Sigmoid colon (tissue), 7 donors: Measurements from ENCODE around the gene VDR. TPM values are rescaled to one million over a fixed set of nuclear protein-coding genes. Genes with fewer than 3 reads are reported as not detected.

Experiments used
- DNase-seq: peaks from one replicate; pipeline ENCODE4 v3.0.0-alpha.2; 2019
- H3K27ac ChIP-seq, 4 donors: fragments of 200-600 bp; sonication (generic); one replicate each; pipeline ENCODE4 v1.5.1; 2016 to 2019; ENCODE audit warnings: mild to moderate bottlenecking in 1 of 4
- H3K27me3 ChIP-seq, 3 donors: fragments of 200-600 bp; sonication (generic); one replicate each; pipeline ENCODE4 v1.5.1; 2019; ENCODE audit warnings: mild to moderate bottlenecking in 1 of 3
- H3K36me3 ChIP-seq, 4 donors: fragments of 200-600 bp; sonication (generic); one replicate each; pipeline ENCODE4 v1.5.1; 2016 to 2019
- H3K4me1 ChIP-seq, 4 donors: fragments of 200-600 bp; sonication (generic); one replicate each; pipeline ENCODE4 v1.5.1; 2017 to 2019
- H3K4me3 ChIP-seq, 4 donors: fragments of 200-600 bp; sonication (generic); one replicate each; pipeline ENCODE4 v1.5.1; 2017 to 2019; ENCODE audit warnings: mild to moderate bottlenecking in 2 of 4, moderate library complexity in 1 of 4
- H3K9me3 ChIP-seq, 4 donors: fragments of 200-600 bp in 3 of 4; sonication (generic) in 3 of 4; one replicate each; pipeline versions ENCODE4 v1.5.1 to v1.6.1; 2013 to 2019
- CTCF ChIP-seq, 4 experiments: fragments of 450-650 bp in 3 of 4; fragments of 200-600 bp in 1 of 4; IDR thresholded peaks; one replicate each; pipeline ENCODE4 v1.5.1; 2016 to 2019; ENCODE audit warnings: antibody characterized with exemption in 4 of 4, mild to moderate bottlenecking in 3 of 4, moderate library complexity in 2 of 4
- EP300 ChIP-seq, 4 donors: sonication (generic); formaldehyde crosslinking; IDR thresholded peaks; one replicate each; pipeline ENCODE4 v1.6.1; 2017; ENCODE audit warnings: antibody characterized with exemption in 4 of 4
- POLR2A ChIP-seq, 2 donors: fragments of 450-650 bp; IDR thresholded peaks; one replicate each; pipeline ENCODE4 v1.6.1; 2016; ENCODE audit warnings: antibody characterized with exemption in 2 of 2, mild to moderate bottlenecking in 2 of 2, moderate library complexity in 2 of 2
- POLR2AphosphoS5 ChIP-seq, 4 donors: sonication (generic); formaldehyde crosslinking; IDR thresholded peaks; one replicate each; pipeline ENCODE4 v1.6.1; 2017; ENCODE audit warnings: antibody characterized with exemption in 4 of 4
- WGBS, 2 donors: extraction: QIAGEN DNeasy Blood & Tissue Kit; methylation state at CpG; one replicate each; pipeline ENCODE4 v1.1.7; 2013; 5-methylcytosine and 5-hydroxymethylcytosine counted together
- intact Hi-C: fragments of 100-400 bp; cut with DNase I; formaldehyde crosslinking; loops from one replicate; pipeline ENCODE4 v1.15.1; 2023
- polyA plus RNA-seq, 3 donors: library from polyadenylated mRNA; stranded (reverse); fragments of 200-250 nt; gene quantifications; one replicate each; pipeline ENCODE4 v1.2.3, GENCODE V29; 2013
- total RNA-seq, 4 donors: library from RNA; depleted of rRNA; stranded (reverse); fragments of >200 nt; gene quantifications; one replicate each; pipeline ENCODE4 v1.1.0, GENCODE V29; 2016
- donor health status: healthy with polysubstance abuse.
- donor health status: Bipolar disorder and iron deficiency.
- donor health status: healthy.

VDR gene
- total and polyA plus RNA-seq, 7 donors = 0.71 to 69.1 (median 2.5) TPM

GRCh38 chr12:47798382-47798948 is 106.3 kb downstream of the VDR start:
- 84 to 95% methylated on average over 17 of the region's 17 CpGs for WGBS, 2 donors
- H3K4me1 ChIP-seq = peaks cover 0 to 57% (median 56%) of the 10 kb centered on the region in 4 donors
- DNase-seq = no peak
- H3K4me3 ChIP-seq = no peak overlapping the region
- TF ChIP-seq POLR2A (IDR thresholded peaks at IDR 0.05) (no peak), POLR2AphosphoS5 (IDR thresholded peaks at IDR 0.05) (no peak), CTCF (IDR thresholded peaks at IDR 0.05) (no peak), EP300 (IDR thresholded peaks at IDR 0.05) (no peak)
- no peaks in the 10 kb centered on the region for H3K27me3 ChIP-seq
- H3K9me3 ChIP-seq = no peaks in the 10 kb centered on the region
- peaks cover 29 to 54% (median 50%) of the 10 kb centered on the region in 4 donors for H3K36me3 ChIP-seq
- H3K27ac ChIP-seq = peak overlapping the region in 3 of 4 donors; percentile 69 to 99 (median 99)
- intact Hi-C loops = loop anchor here (2.0 kb wide), 1 partner anchor 38 kb away; no protein-coding TSS in a partner anchor

- no peak overlapping the region for H3K4me3 ChIP-seq
- no peaks in the 10 kb centered on the region for H3K9me3 ChIP-seq
- no peak overlapping the region for H3K27ac ChIP-seq
- H3K27me3 ChIP-seq = no peaks in the 10 kb centered on the region
- no peak for DNase-seq
- H3K36me3 ChIP-seq = peaks cover 32 to 64% (median 58%) of the 10 kb centered on the region in 4 donors
- 85 to 89% methylated on average over 10 of the region's 10 CpGs for WGBS, 2 donors
- intact Hi-C loops = no loop called here
- H3K4me1 ChIP-seq = peaks cover 0 to 50% (median 46%) of the 10 kb centered on the region in 4 donors
- TF ChIP-seq CTCF (IDR thresholded peaks at IDR 0.05) (peak; percentile 28 to 41 (median 35)), EP300 (IDR thresholded peaks at IDR 0.05) (no peak), POLR2AphosphoS5 (IDR thresholded peaks at IDR 0.05) (no peak), POLR2A (IDR thresholded peaks at IDR 0.05) (no peak)
Measured at GRCh38 chr12:47797441-47797840, 107.4 kb downstream of the VDR start.

GRCh38 chr12:47795814-47796411 is 108.9 kb downstream of the VDR start:
- H3K27ac ChIP-seq = no peak overlapping the region
- no peaks in the 10 kb centered on the region for H3K9me3 ChIP-seq
- peaks cover 0 to 35% (median 31%) of the 10 kb centered on the region in 4 donors for H3K4me1 ChIP-seq
- peaks cover 41 to 79% (median 73%) of the 10 kb centered on the region in 4 donors for H3K36me3 ChIP-seq
- intact Hi-C loops = no loop called here
- no peak for DNase-seq
- TF ChIP-seq POLR2A (IDR thresholded peaks at IDR 0.05) (no peak), CTCF (IDR thresholded peaks at IDR 0.05) (no peak), POLR2AphosphoS5 (IDR thresholded peaks at IDR 0.05) (no peak), EP300 (IDR thresholded peaks at IDR 0.05) (no peak)
- 91 to 96% methylated on average over 22 of the region's 22 CpGs for WGBS, 2 donors
- H3K4me3 ChIP-seq = no peak overlapping the region
- no peaks in the 10 kb centered on the region for H3K27me3 ChIP-seq

GRCh38 chr12:47795121-47795813 is 109.5 kb downstream of the VDR start:
- no peak for TF ChIP-seq EP300 (IDR thresholded peaks at IDR 0.05)
- TF ChIP-seq POLR2AphosphoS5 (IDR thresholded peaks at IDR 0.05) = no peak
- no peaks in the 10 kb centered on the region for H3K9me3 ChIP-seq
- H3K27me3 ChIP-seq = no peaks in the 10 kb centered on the region
- H3K36me3 ChIP-seq = peaks cover 46 to 86% (median 79%) of the 10 kb centered on the region in 4 donors
- intact Hi-C loops = no loop called here
- H3K4me1 ChIP-seq = peaks cover 0 to 29% (median 24%) of the 10 kb centered on the region in 4 donors
- no peak overlapping the region for H3K27ac ChIP-seq
- WGBS, 2 donors = 95 to 96% methylated on average over 21 of the region's 21 CpGs
- no peak for DNase-seq
- H3K4me3 ChIP-seq = no peak overlapping the region

GRCh38 chr12:47794679-47795078 is 110.1 kb downstream of the VDR start:
- TF ChIP-seq POLR2AphosphoS5 (IDR thresholded peaks at IDR 0.05) = no peak
- no peak for TF ChIP-seq CTCF (IDR thresholded peaks at IDR 0.05)
- no peak for TF ChIP-seq POLR2A (IDR thresholded peaks at IDR 0.05)
- no peak for TF ChIP-seq EP300 (IDR thresholded peaks at IDR 0.05)
- H3K27me3 ChIP-seq = no peaks in the 10 kb centered on the region
- no peaks in the 10 kb centered on the region for H3K9me3 ChIP-seq
- intact Hi-C loops = no loop called here
- peaks cover 0 to 23% (median 18%) of the 10 kb centered on the region in 4 donors for H3K4me1 ChIP-seq
- DNase-seq = no peak
- WGBS, 2 donors = 95 to 97% methylated on average over 9 of the region's 9 CpGs
- H3K27ac ChIP-seq = no peak overlapping the region
- H3K4me3 ChIP-seq = no peak overlapping the region
- H3K36me3 ChIP-seq = peaks cover 52 to 91% (median 84%) of the 10 kb centered on the region in 4 donors
